Activated CD8-positive, alpha-beta memory T cell treated with anti-CD3 and anti-CD28 coated beads for 48 hours (primary cell): Measurements from ENCODE around the gene ANO10.
"Not testable (repeated sequence)": the region's sequence is repeated elsewhere in the genome, so short reads cannot be mapped to it uniquely, and the experiment has no call there.

Experiments used
- DNase-seq, 3 experiments: peaks; one replicate each; pipeline ENCODE4 v3.0.0-alpha.2; 2020; ENCODE audit warnings: low read depth in 2 of 3, low spot score in 2 of 3

Gene ANO10, protein sequence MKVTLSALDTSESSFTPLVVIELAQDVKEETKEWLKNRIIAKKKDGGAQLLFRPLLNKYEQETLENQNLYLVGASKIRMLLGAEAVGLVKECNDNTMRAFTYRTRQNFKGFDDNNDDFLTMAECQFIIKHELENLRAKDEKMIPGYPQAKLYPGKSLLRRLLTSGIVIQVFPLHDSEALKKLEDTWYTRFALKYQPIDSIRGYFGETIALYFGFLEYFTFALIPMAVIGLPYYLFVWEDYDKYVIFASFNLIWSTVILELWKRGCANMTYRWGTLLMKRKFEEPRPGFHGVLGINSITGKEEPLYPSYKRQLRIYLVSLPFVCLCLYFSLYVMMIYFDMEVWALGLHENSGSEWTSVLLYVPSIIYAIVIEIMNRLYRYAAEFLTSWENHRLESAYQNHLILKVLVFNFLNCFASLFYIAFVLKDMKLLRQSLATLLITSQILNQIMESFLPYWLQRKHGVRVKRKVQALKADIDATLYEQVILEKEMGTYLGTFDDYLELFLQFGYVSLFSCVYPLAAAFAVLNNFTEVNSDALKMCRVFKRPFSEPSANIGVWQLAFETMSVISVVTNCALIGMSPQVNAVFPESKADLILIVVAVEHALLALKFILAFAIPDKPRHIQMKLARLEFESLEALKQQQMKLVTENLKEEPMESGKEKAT

DNA sequence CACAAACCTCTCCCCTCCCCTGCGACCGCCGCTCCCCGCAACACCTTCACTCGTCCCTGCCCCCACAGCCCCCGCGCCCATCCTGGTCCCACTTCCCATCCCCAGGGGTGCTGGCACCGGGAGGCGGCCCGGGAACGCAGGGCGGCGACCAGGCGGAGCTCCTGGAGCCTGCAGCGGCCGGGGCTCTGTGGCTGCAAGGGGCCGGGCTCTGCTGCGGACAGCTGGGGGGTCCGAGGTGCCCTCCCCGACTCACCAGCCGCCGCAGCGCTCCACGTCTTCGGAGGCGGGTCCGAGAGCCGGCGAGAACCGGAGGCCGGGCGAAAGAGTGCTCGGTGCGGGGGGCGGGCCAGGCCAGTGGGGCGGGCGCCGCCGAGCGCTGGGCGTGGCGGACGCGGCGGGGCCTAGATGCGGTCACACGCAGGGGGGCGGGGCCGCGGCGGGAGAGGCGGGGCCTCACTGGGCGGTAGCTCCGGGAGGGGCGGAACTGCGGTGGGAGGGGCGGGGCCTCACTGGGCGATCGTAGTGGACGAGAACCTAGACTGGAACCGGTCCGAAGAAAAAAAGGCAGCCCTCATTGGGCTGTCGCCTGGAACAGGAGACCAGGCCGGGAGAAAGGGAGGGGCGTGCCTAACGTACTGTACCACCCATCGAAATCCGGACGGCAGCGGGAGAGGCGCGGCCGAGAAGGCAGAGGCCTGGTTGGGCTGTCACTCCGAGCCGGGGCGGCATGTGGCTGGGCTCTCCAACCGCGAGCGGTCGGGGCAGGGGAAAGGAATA lies at the start of gene ANO10:
TSS of gene ANO10 (minus strand) at position 356 of the 777 bp plus-strand sequence. CDS start 16,159 bp downstream, outside the sequence.
- peak; percentile 93 to 96 (median 96) for DNase-seq

DNA sequence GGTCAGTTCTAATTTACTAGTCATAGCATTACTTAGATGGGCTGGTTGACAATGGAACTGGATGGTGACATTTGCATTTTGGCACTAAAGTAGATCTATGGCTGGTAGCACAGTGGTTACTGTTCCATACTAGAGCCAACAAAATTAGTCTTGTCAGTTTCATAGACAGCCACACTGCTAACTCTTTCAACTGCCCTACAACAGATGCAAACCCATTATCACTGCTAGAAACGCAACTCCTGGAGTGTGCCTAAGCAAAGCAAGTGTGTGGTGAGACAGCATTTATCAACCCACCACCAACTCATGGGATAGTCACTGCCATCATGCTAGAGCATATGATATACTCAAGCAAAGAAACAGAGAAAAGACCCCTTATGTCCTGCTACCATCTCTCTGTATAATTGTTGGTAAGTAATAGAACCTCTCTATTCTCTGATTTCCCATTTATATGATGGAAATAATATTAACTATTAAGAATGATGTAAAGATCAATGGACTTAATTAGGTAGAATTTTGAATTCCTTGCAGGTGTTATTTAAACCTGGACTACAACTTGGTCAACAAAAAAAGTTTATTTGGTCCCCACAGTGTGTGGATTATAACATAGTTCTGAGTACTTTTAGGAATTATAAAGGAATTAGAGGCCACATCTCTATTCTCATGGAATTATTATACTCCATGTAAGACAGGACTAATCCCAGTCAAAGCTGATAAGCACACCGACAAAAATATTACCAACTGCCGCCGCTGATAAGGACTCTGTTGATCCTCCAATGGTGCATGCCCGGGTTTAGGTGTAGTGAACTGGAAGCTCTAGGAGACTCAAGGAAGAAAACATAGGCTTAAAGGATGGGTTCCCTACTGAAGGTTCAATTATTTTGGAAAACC lies 49.1 kb upstream of the ANO10 start:
- no peak for DNase-seq

DNA sequence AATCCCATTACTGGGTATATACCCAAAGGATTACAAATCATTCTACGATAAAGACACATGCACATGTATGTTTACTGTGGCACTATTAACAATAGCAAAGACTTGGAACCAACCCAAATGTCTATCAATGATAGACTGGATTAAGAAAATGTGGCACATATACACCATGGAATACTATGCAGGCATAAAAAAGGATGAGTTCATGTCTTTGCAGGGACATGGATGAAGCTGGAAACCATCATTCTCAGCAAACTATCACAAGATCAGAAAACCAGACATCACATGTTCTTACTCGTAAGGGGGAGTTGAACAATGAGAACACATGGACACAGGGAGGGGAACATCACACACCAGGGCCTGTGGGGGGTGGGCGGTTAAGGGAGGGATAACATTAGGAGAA lies 43.2 kb upstream of the ANO10 start:
- DNase-seq: not testable (repeated sequence)

DNA sequence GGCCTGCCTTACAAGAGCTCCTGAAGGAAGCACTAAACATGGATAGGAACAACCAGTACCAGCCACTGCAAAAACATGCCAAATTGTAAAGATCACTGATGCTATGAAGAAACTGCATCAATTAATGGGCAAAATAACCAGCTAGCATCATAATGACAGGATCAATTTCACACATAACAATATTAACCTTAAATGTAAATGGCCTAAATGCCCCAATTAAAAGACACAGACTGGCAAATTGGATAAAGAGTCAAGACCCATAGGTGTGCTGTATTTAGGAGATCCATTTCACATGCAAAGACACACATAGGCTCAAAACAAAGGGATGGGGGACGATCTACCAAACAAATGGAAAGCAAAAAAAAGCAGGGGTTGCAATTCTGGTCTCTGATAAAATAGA lies 39.6 kb upstream of the ANO10 start:
- DNase-seq: not testable (repeated sequence)

DNA sequence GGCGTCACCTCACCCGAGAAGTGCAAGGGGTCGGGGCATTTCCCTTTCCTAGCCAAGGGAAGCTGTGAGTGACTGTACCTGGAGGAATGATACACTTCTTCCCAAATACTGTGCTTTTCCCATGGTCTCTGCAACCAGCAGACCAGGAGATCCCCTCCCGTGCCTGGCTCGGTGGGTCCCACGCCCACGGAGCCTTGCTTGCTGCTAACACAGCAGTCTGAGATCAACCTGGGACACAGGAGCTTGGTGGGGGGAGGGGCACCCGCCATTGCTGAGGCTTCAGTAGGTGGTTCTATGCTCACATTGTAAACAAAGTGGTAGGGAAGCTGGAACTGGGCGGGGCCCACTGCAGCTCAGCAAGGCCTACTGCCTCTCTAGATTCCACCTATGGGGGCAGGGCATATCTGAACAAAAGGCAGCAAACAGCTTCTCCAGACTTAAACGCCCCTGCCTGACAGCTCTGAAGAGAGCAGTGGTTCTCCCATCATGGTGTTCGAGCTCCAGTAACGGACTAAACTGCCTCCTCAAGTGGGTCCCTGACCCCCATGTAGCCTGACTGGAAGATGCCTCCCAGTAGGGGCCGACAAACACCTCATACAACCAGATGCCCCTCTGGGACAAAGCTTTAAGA lies 37.6 kb upstream of the ANO10 start:
- no peak for DNase-seq

DNA sequence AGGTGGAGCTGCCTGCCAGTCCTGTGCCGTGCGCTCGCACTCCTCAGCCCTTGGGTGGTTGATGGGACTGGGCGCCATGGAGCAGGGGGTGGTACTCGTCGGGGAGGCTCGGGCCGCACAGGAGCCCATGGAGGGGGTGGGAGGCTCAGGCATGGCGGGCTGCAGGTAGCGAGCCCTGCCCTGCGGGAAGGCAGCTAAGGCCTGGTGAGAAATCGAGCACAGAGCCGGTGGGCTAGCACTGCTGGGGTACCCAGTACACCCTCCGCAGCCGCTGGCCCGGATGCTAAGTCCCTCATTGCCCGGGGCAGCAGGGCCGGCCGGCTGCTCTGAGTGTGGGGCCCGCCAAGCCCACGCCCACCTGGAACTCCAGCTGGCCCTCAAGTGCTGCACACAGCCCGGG lies 34.6 kb upstream of the ANO10 start:
- not testable (repeated sequence) for DNase-seq

DNA sequence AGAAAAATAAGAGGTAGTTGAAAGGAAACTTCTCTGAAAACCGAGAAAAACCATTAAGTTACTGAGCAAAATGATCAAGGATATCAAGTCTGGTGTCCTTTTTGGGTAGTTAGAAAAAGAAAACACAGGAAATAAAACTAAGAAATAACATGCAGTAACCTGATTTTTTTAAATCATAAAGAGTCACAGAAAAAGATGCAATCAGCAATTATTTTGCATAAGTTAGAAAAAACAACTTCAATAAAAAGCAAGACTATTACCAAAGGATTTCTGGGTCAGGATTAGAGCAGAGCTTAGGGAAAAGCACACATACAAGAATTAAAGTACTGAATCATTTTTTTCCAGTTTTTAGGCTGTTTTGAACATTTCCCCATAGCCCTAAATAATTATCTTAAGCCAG lies 28.5 kb upstream of the ANO10 start:
- DNase-seq: no peak

DNA sequence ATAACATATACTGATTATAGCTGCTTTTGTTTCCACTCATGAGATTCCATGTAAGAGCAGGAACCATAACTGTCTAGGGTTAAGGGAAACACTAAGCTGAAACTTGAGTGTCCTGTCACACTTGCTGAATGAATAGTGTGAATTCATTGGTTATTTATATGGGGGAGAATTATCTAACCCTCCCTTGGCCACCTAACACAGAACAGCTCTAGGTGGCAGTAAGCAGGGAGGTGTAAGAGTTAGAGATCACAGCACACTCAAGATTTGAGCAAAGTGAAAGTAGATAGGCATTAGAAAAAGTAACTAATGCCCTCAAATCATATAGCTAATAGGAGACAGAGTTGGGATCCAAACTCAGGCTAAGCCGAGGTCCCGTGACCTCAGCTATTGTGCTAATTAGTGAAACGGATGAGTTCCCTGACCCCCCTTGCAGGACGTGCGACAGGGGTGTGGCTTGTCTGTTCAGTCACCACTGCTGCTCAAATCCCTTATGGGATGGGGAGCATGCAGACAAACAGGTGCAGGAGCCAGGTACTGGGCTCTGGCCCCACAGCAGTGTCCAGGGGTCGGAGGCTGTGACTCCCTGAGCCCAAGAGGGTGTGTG lies 27.7 kb upstream of the ANO10 start:
- no peak for DNase-seq

DNA sequence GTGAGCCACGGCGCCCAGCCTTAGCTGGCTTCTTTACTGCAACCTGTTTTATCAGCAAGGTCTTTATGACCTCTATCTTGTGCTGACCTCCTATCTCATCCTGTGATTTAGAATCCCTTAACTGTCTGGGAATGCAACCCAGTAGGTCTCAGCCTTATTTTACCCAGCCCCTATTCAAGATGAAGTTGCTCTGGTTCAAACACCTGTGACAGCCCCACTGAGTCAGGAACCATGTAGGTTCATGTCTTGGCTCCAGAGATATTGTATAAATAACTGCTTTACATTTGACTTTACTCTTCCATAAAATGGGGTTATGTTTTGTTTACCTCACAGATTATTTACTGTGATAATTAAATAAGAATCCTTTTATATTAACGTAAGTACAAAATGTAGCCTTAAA lies 27.1 kb upstream of the ANO10 start:
- DNase-seq: no peak

DNA sequence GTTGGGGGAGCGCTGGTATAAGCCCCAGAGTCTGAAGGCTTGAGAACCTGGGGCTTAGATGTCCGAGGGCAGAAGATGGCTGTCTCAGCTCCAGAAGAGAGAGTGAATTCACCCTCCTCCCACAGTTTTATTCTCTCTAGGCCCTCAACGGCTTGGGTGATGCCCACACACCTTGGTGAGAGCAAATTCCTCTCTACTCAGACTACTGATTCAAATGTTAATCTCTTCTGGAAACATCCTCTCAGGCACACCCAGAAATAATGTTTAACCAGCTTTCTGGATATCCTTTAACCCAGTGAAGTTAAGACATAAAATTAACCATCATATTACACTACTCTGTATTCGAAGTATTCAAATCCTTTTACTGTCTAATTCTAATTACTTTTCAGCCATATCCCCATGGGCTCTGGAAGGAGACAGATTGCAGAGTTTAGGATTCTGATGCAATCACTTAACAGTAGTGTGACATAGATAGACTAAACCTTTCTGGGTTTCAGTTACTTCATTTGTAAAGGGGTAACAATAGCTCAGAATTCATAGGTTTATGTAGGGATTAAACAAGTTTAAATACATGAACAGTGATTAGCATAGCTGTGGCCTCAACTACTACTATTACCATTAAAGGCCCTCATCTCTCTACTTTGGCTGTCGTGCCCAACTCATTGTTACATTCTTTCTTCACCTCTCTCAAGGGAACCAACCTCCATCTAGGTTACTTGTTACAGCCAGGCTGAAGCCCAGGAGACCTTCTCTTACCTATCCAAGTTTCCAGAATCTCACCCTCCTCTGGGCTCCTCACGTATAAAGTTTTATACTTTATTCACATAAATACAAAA lies 25.7 kb upstream of the ANO10 start:
- no peak for DNase-seq

DNA sequence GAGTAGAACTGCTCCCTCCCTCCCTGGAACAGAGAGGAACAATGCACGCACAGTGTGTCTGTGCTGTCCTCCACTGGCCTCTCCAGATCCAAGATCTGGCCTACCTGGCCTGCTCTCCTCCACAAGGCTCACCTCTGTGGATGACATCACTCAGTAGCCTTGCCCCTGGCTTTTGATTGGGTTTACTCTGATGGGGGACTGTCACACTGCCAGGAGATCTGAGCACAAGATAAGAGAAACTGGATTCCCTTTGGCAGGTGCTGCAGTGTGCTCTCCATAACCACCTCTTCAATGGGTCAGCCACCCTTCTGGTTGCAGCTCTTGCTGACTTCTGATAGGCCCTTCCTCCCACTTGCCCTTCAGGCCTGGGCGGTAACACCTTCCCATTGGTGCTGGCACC lies 22.6 kb upstream of the ANO10 start:
- DNase-seq: no peak

DNA sequence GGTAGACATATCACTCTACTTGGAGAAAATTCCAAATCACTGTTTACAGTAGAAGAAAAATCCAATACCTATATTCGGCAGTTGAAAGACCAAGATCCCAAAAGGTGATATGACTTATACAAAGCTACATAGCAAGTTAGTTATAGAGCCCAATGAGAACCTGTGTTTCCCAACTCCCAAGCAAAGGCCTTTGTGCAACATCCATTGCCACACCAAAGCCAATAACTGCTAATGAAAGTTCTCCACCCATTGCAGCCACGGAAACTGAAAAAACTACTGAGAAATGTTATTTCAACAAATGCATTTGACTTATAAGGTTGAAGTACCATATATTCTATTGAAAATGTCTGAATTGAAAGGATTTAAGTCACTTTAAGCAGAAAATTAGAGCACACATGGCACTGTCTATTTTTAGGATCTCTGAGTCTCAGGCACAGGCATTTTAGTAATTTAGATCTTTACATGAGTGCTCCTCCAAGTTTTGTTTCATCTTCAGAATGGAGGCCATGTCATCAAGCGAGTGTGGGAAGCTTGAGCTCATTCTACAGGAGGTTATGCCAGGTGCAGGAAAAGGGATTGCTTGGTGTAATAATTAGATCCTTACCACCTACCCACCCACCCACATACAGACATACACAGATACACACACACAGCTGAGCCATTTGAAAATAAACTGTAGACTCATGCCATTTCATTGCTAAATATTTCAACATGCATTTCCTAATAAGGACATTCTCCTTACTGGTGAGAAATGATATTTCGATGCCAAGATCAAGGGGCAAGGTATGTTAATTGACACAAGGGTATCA lies 19.7 kb upstream of the ANO10 start:
- no peak for DNase-seq

DNA sequence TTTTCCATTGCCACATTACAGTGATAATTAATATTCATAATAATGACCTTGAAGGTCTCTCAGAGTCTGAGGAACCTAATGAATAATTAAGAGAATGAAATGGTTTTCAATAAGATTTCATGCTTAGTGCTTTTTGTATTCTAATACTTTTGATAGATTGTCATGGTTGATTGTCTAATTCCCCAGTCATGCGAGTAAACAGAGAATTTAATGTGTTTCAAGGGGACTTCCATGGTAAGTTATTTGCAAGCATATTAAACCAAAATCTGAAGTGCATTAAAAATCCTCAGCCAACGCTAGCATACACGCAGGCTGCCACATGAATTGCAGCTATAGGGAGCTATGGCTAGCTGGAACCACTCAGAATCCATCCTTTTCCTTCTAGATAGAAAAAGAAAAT lies 18.9 kb upstream of the ANO10 start:
- no peak for DNase-seq

DNA sequence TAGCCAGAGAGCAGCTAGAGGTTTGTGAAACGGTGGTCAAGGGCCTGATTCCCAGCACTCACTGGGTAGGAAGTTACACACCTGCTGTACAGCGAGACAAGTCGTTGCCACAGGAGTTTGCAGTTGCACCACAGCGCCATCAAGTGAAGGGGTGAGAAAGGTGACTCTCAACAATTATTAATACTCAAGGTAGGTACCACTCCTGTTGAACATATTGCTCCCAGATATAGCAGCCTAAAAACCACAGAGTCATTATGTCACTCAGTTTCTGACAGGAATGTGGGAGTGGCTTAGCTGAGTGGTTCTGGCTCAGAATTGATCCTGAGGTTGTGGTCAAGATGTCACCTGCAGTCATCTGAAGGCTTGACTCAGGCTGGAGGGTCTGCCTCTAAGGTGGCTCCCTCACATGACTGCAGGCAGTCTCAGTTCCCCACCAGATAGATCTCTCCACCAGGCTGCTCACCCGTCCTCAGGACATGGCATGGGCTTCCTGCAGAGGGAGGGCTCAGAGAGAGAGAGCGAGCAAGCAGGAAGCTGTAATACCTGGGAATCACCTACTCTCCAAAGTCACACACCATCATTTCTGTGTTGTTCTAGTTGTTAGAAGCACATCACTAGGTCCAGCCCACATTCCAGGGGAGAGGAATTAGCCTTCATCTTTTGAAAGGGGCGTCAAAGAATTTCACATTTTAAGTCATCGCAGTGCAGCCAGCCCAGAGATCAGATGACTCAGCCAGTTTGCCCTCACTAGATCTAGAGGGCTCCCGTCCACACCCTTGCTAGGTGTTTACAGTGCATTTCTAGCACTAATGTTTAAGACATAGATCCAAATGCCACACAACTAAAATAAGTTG lies 17.0 kb upstream of the ANO10 start:
- DNase-seq: no peak

DNA sequence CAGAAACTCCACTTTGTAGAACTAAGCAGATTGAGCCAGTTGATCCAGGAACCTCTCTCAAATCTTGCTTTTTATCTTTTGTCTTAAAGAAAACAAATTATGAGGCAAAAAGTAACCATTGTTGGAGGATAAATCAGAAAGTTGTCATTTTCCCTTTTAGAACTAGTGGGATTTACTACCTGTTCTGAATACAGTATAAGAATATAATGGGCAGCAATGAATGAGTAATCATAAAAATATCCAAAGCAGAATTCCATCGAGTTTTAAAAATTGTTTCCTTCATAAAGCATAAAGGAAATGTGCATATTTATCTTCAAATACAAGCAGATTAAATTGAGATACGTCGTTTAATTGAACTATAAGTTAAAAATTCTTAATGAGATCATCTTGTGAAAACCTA lies 15.9 kb upstream of the ANO10 start:
- DNase-seq: no peak

DNA sequence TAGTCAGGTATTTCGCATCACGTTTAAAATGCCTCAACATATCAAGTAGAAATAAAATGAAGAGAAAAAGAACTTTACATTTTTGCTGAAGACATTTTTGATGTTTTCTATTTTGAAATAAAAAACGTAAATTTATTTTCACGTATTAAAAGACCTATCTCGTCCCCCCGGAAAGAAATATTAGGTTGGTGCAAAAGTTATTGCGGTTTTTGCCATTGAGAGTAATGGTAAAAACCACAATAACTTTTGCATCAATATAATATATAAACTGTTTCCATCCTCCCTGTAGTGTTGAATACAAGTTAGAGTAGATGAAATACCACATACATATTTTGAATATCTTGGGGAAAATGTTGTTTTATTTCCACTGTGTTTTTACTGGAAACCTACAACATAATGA lies 11.2 kb upstream of the ANO10 start:
- DNase-seq: no peak

DNA sequence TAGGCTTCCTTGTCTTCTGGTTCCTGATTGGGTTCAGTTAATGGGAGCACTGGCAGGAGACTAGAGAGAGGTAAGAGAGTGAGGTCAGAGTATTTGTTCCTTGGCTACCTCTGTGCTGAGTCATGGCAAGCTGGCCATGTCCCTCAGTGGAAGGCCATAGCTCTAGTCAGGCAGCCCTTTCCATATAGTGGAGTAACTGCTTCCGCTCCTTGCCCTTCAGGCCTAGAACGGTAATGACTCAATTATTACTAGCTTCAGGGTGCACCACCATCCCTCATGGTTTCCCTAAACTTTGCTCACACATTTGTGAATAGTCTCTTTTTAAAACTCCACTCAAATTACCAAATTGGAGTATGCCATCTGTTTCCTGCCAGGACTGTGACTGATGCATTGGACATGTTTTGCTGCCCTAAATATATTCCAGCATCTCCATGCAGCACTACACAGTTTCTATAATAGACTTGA lies 10.5 kb upstream of the ANO10 start:
- DNase-seq: no peak
